HepG2 (cell line): ENCODE data around the gene PGC. TPM values are rescaled to one million over a fixed set of nuclear protein-coding genes. Genes with fewer than 3 reads are reported as not detected.

ENCODE experiments used
- ATAC-seq: fragments of 200-7000 bp; cut with Tn5 transposase; 3 replicates; pipeline ENCODE4 v1.9.1; 2020; ENCODE audit warnings: mild to moderate bottlenecking, moderate library complexity
- BruUV-seq: library from RNA; stranded (reverse); fragments of 400-500 nt; replicated peaks from 2 replicates; lab custom pipeline; 2021; lab: Mats Ljungman, UMichigan
- CTCF ChIA-PET: fragments of 300-600 bp; formaldehyde crosslinking; extraction: SDS; loops from one replicate; lab custom pipeline; 2021; ENCODE audit warnings: low total read pairs, inconsistent platforms, low intra/inter-chr PET ratio; lab: Yijun Ruan, JAX
- POLR2A ChIA-PET: fragments of 350-600 bp; sonication (Branson Sonifier 250); formaldehyde crosslinking; loops from one replicate; lab custom pipeline; 2020; ENCODE audit warnings: antibody characterized with exemption, inconsistent platforms; lab: Yijun Ruan, JAX
- DNase-seq: peaks from one replicate; pipeline ENCODE4 v3.0.0-alpha.2; 2015; ENCODE audit warnings: low spot score
- FAIRE-seq: peaks from 3 replicates; lab custom pipeline; 2011; peaks lifted over from hg19 to GRCh38; lab: Jason Lieb, UNC
- H2AFZ ChIP-seq: one replicate; pipeline ENCODE4 v1.6.1; 2011; ENCODE audit warnings: low read length, inconsistent platforms
- H3K27ac ChIP-seq: fragments of 300-600 bp; 3 replicates; pipeline ENCODE4 v1.8.0; 2011; ENCODE audit warnings: mixed run types, mild to moderate bottlenecking, mixed read lengths, low read length, inconsistent platforms; ENCODE audit not compliant: insufficient read depth; ENCODE audit errors: extremely low read length
- H3K27me3 ChIP-seq, 2 experiments: fragments of 200-600 bp in 1 of 2; 2 replicates in 1 of 2; 3 replicates in 1 of 2; pipeline versions ENCODE4 v1.6.0 to v1.8.0; 2011; ENCODE audit warnings: low read length in 2 of 2, mild to moderate bottlenecking in 2 of 2, moderate library complexity in 2 of 2, inconsistent platforms in 1 of 2; ENCODE audit not compliant: insufficient read depth in 2 of 2, control insufficient read depth in 1 of 2
- H3K36me3 ChIP-seq, 2 experiments: fragments of 200-600 bp in 1 of 2; replicated peaks in 1 of 2; 2 replicates in 1 of 2; 3 replicates in 1 of 2; pipeline versions ENCODE4 v1.5.1 to v1.8.0; 2011; ENCODE audit warnings: low read length in 2 of 2, inconsistent platforms in 1 of 2; ENCODE audit not compliant: insufficient read depth in 2 of 2, control insufficient read depth in 1 of 2
- H3K4me1 ChIP-seq: 2 replicates; pipeline ENCODE4 v1.5.1; 2012; ENCODE audit warnings: low read length, inconsistent platforms; ENCODE audit not compliant: insufficient read depth
- H3K4me2 ChIP-seq: 2 replicates; pipeline ENCODE4 v1.6.0; 2011; ENCODE audit warnings: low read depth, low read length, inconsistent platforms
- H3K4me3 ChIP-seq, 3 experiments: fragments of 200-600 bp in 1 of 3; sonication (generic), shearing (Covaris generic) in 1 of 3; replicated peaks in 1 of 3; 2 replicates each; pipeline ENCODE4 v1.5.1; 2011 to 2016; ENCODE audit warnings: low read length in 3 of 3, inconsistent platforms in 2 of 3, low read depth in 2 of 3, mild to moderate bottlenecking in 2 of 3, control low read depth in 1 of 3, mixed read lengths in 1 of 3; ENCODE audit not compliant: insufficient read depth in 1 of 3
- H3K79me2 ChIP-seq: one replicate; pipeline ENCODE4 v1.6.1; 2011; ENCODE audit warnings: low read length, inconsistent platforms; ENCODE audit not compliant: insufficient read depth
- H3K9ac ChIP-seq: 2 replicates; pipeline ENCODE4 v1.6.0; 2011; ENCODE audit warnings: mild to moderate bottlenecking, low read depth, low read length, inconsistent platforms; ENCODE audit not compliant: insufficient read depth
- H3K9me3 ChIP-seq: 2 replicates; pipeline ENCODE4 v1.5.1; 2012; ENCODE audit warnings: mild to moderate bottlenecking, low read length
- H4K20me1 ChIP-seq: 2 replicates; pipeline ENCODE4 v1.6.0; 2011; ENCODE audit warnings: inconsistent platforms, mild to moderate bottlenecking, low read length, moderate library complexity; ENCODE audit not compliant: insufficient read depth
- ARNTL ChIP-seq: sonication (generic); formaldehyde crosslinking; IDR thresholded peaks from 2 replicates; pipeline ENCODE4 v1.4.0; 2020; ENCODE audit warnings: mild to moderate bottlenecking, missing genetic modification reagents
- IRX3 ChIP-seq: sonication (generic); formaldehyde crosslinking; IDR thresholded peaks from 2 replicates; pipeline ENCODE4 v1.8.1; 2023; ENCODE audit warnings: mild to moderate bottlenecking, low read depth, missing genetic modification reagents, borderline replicate concordance
- PAXIP1 ChIP-seq: sonication (generic); formaldehyde crosslinking; conservative IDR thresholded peaks from 2 replicates; pipeline ENCODE4 v1.4.0; 2020; ENCODE audit warnings: mild to moderate bottlenecking, missing genetic modification reagents, moderate library complexity
- ZMAT3 ChIP-seq: sonication (generic); formaldehyde crosslinking; conservative IDR thresholded peaks from 2 replicates; pipeline ENCODE4 v1.7.0; 2021; ENCODE audit warnings: missing genetic modification reagents
- ZNF20 ChIP-seq: sonication (generic); formaldehyde crosslinking; IDR thresholded peaks from 2 replicates; pipeline ENCODE4 v1.4.0; 2020; ENCODE audit warnings: mild to moderate bottlenecking, moderate library complexity, missing genetic modification reagents
- ZNF350 ChIP-seq: sonication (generic); formaldehyde crosslinking; IDR thresholded peaks from 2 replicates; pipeline ENCODE4 v1.4.0; 2020; ENCODE audit warnings: mild to moderate bottlenecking, low read depth, missing genetic modification reagents, borderline replicate concordance
- ZNF512 ChIP-seq: sonication (generic); formaldehyde crosslinking; IDR thresholded peaks from 2 replicates; pipeline ENCODE4 v1.4.0; 2020; ENCODE audit warnings: mild to moderate bottlenecking, missing genetic modification reagents
- ZNF576 ChIP-seq: sonication (generic); formaldehyde crosslinking; IDR thresholded peaks from 2 replicates; pipeline ENCODE4 v1.4.0; 2020; ENCODE audit warnings: mild to moderate bottlenecking, missing genetic modification reagents
- ZNF687 ChIP-seq: sonication (generic); formaldehyde crosslinking; IDR thresholded peaks from 2 replicates; pipeline ENCODE4 v1.5.1; 2020; ENCODE audit warnings: mild to moderate bottlenecking, missing genetic modification reagents, moderate library complexity
- ZNF891 ChIP-seq: sonication (generic); formaldehyde crosslinking; IDR thresholded peaks from 2 replicates; pipeline ENCODE4 v1.5.0; 2020; ENCODE audit warnings: mild to moderate bottlenecking, missing genetic modification reagents
- WGBS: methylation state at CpG from one replicate; pipeline ENCODE4 v1.1.6; 2017; ENCODE audit warnings: low lambda C conversion rate; 5-methylcytosine and 5-hydroxymethylcytosine counted together
- in situ Hi-C: cut with HindIII; loops from 2 replicates; pipeline ENCODE4 v1.10.0; 2017; ENCODE audit warnings: low pct_unique_long_range_greater_than_20kb; ENCODE audit not compliant: extremely low pct_ligation_motif_present
- intact Hi-C: fragments of 100-400 bp; cut with micrococcal nuclease; formaldehyde crosslinking; loops from one replicate; pipeline ENCODE4 v1.10.0; 2022; ENCODE audit not compliant: unreplicated experiment
- polyA plus RNA-seq, 8 experiments: library from polyadenylated mRNA; depleted of rRNA in 3 of 8; stranded (reverse) in 7 of 8; unstranded in 1 of 8; fragments of >200 nt; fragmentation: Illumina TruSeq in 4 of 8; extraction: Trizol in 4 of 8; gene quantifications; 2 replicates each; pipeline versions ENCODE4 v1.2.1 to v1.2.3, GENCODE V29; 2011 to 2016; ENCODE audit warnings: low read depth in 4 of 8, missing spikeins in 1 of 8, mixed read lengths in 1 of 8; ENCODE audit not compliant: insufficient read depth in 1 of 8
- total RNA-seq, 5 experiments: library from RNA; depleted of rRNA; stranded (reverse); fragments of >200 nt; fragmentation: Illumina TruSeq; extraction: Trizol; gene quantifications; 2 replicates each; pipeline ENCODE4 v1.2.3, GENCODE V29; 2016; ENCODE audit warnings: low read depth in 1 of 5

The PGC gene
- total and polyA plus RNA-seq, 2 of the 13 experiments (the other 11 are each of a cell fraction or from before 2014, with no cell fraction given), result 426 to 502 TPM

- Histone ChIP-seq H3K9me3 (no peaks in the 10 kb centered on the region), H3K4me2 (no peak overlapping the region), H2AFZ (no peak overlapping the region), H3K27ac (no peak overlapping the region), H3K79me2 (peaks cover 4% of the 10 kb centered on the region), H3K4me3 (no peak overlapping the region), H4K20me1 (no peaks in the 10 kb centered on the region), H3K9ac (no peak overlapping the region), H3K4me1 (peaks cover 23% of the 10 kb centered on the region), H3K27me3 (no peaks in the 10 kb centered on the region), H3K36me3 (peaks cover 20 to 48% of the 10 kb centered on the region in 2 experiments)
- intact Hi-C loops, result loop anchor here (5.0 kb wide), 1 partner anchor 173 kb away; no protein-coding TSS in a partner anchor
- CTCF ChIA-PET, result interaction anchor here (1.2 to 4.4 kb wide), 6 partner anchors 11 to 269 kb away, joined by 4 to 61 read pairs (median 9); partner anchors contain the start of gene TFEB
- no peak for ATAC-seq
- no TSS peak for BruUV-seq
- POLR2A ChIA-PET, result interaction anchor here (1.3 to 2.8 kb wide), 3 partner anchors 27 to 41 kb away, joined by 5 to 14 read pairs (median 6); no protein-coding TSS in a partner anchor
- FAIRE-seq, result no peak
- in situ Hi-C loops, result loop anchor here (5.0 to 25.0 kb wide), 2 partner anchors 38 to 437 kb away; partner anchors contain the start of genes MRPS10 and TFEB
- WGBS, result 86% methylated on average over 13 of the region's 13 CpGs
- DNase-seq, result no peak
- TF ChIP-seq ZNF576 (CRISPR knock-in tag), result no peak
- TF ChIP-seq IRX3 (CRISPR knock-in tag), result no peak
- no peak for TF ChIP-seq ZNF512 (CRISPR knock-in tag)
- 0 out of 2 replicates have a peak, but pooled peaks have one; percentile 11 for TF ChIP-seq ZNF350 (CRISPR knock-in tag)
- 0 out of 2 replicates have a peak, but pooled peaks have one; percentile 49 for TF ChIP-seq ZMAT3 (CRISPR knock-in tag)
- TF ChIP-seq ZNF20 (CRISPR knock-in tag), result no peak
- TF ChIP-seq PAXIP1 (CRISPR knock-in tag), result 0 out of 2 replicates have a peak, but pooled peaks have one; percentile 5
- 0 out of 2 replicates have a peak, but pooled peaks have one; percentile 48 for TF ChIP-seq ZNF891
- 0 out of 2 replicates have a peak, but pooled peaks have one; percentile 18 for TF ChIP-seq ARNTL
- peak; percentile 43 for TF ChIP-seq ZNF687
Measured at GRCh38 chr6:41775293-41775882, 28.2 kb upstream of the PGC start.
